DMS79 treated with DMSO at 0.1 percent for 48 hours (cell line): ENCODE measurements around the gene ACTA2.
A peak's percentile ranks its signal among the peaks of the same experiment; 100 is the strongest.
"Not testable (repeated sequence)": the region's sequence is repeated elsewhere in the genome, so short reads cannot be mapped to it uniquely, and the experiment has no call there.

Experiments
- DNase-seq: peaks from one replicate; lab custom pipeline; 2025; lab: John Stamatoyannopoulos, UW

ACTA2 gene

DNA sequence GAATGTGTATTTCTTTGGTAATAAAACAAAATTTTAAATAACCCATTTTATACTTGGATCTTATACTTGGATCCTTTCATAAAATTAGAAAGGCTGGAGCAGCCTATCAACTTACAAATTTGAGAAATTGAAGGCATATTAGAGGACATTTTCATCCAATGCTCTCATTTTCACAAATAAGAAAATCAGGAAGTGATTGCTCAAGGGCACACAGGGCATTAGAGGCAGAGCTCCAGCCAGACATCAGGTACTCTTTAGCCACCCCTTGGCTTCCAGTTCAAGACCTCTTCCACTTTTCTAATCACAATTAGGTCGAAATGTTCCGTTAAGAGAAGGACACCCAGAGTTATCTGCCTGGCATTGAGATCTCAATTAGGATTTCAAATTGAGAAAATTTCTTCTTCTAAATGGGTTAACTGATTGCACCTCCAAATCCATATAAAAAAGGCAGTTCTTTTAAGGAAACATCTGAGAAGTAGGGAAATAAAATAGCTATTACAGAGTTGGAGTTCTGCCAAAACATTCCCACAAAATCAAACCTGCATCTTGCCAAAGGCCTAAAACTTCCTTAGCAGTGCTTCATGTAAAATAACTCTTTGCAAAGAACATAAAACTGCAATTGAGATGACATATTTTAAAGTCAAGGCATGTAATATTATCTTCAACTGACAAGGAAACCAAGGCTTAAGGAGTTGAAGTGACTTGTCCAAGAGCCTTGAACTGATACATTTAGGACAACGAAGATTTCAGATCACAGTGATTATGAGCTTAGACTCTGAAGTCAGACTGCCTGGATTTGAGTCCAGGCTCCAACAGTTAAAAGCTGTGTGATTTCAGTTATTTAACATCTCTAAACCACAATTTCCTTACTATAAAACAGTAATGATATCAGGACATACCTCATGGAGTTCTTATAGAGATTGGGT, 2.4 kb downstream of the ACTA2 start:
- no peak for DNase-seq

DNA sequence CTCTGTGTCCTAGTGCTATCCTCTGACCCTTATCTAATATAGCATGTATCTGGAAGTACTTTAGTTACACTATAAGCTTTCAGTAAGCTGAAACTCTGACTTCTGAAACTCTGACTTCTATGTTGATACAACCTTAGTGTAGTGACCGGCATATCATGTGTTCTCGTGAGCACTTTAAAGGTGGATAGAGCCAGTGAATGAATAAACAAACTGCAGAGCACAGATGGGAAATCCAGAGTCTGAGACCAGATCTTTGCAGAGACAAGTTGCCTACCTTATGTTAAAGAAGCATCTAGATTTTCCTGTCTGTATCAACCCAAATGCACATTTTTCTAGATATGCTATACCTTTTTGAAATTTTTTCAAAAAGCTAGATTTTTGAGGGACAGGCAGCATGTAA, 3.5 kb downstream of the ACTA2 start:
- DNase-seq = no peak

DNA sequence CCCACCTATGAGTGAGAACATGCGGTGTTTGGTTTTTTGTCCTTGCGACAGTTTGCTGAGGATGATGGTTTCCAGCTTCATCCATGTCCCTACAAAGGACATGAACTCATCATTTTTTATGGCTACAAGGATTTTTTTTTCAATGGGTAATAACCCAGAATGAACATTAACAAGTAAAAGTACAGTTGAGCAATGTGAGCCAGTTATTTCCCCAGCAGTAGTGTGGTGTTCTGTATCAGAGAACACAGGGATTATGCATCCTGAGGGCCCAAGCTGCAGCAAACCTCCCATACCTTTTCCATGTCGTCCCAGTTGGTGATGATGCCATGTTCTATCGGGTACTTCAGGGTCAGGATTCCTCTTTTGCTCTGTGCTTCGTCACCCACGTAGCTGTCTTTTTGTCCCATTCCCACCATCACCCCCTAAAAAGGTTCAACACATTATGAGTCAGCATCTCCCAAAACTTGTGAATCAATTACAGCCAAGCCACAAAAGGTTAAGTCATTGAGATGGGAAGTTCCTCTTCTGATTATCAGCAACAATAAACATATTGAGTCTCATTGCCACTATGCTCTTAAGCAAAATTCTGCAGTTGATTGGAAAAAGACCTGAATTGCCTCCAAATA, 5.5 kb downstream of the ACTA2 start:
- DNase-seq = no peak

DNA sequence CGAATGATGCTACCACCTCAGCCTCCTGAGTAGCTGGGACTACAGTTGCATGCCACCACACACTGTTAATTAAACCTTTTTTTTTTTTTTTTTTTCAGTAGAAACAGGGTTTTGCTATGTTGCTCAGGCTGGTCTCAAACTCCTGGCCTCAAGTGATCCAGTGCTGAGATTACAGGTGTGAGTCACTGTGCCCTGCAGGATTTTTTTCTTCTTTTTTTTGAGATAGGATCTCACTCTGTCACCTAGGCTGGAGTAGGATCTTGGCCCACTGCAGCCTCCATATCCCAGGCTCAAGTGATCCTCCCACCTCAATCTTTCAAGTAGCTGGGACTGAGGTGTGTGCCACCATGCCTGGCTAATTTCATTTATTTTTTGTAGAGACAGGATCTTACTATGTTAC, 6.4 kb downstream of the ACTA2 start:
- DNase-seq = no peak

DNA sequence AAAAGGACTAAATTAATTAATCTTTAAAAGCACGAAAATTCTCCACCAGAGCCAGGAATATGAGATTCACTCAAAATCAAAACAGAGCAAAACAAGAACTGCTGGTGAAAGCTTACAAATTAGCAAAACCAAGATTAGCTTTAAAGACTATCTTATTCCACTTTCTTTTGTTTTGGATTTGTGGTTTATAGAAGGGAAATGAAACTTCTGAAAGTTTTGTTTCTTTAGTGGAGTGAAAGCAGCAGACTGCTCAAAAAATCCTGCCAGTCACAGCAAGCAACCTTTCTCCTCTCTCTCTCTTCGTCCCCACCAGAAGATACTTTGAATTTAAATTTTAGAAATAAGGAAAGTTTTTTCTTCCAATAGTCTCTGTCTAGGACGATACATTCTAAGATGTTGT, 7.8 kb downstream of the ACTA2 start:
- no peak for DNase-seq

DNA sequence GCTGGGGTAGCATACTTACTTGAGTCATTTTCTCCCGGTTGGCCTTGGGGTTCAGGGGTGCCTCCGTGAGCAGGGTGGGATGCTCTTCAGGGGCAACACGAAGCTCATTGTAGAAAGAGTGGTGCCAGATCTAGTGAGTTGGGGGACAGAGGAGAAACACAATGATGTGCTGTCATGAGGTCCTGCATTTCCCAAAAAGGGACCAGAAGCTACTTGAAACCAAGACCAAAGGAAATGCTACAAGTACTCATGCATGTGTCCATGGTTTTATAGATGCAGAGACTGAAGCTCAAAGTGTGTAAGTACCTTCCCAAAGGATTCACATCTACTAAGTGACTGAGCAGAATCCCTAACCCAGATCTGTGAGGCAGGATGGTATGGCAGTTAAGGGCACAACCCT, 8.8 kb downstream of the ACTA2 start:
- DNase-seq = no peak

DNA sequence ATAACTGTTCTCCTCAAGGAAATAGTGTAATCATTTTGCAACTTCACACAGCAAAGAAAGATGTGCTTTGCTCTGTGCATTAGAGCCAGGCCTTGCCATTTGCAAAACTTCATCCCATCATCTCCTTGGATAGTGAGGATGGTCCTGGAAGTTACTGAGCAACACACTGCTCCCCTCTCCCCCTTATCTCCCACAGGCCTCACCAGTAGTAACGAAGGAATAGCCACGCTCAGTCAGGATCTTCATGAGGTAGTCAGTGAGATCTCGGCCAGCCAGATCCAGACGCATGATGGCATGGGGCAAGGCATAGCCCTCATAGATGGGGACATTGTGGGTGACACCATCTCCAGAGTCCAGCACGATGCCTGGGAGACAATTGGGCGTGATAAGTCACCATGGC, 11.5 kb downstream of the ACTA2 start:
- no peak for DNase-seq

DNA sequence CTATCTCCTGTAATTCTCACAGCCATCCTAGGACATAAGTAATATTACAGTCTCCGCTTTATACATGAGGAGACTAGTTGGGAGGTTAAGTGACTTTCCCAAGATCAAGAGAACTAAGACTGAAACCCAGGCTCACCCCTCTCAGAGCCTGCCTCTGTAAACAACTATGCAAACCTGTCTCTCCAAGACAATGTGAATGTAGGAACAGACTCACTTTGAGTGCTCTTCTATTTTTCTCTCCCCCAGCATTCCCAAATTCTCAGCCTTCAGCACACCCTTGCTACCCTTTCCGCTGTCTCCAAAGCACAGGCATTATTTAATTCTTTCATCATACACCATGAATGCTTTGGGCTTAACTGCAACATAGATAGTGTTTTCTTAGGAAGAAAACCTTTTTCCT, 13.6 kb downstream of the ACTA2 start:
- no peak for DNase-seq

DNA sequence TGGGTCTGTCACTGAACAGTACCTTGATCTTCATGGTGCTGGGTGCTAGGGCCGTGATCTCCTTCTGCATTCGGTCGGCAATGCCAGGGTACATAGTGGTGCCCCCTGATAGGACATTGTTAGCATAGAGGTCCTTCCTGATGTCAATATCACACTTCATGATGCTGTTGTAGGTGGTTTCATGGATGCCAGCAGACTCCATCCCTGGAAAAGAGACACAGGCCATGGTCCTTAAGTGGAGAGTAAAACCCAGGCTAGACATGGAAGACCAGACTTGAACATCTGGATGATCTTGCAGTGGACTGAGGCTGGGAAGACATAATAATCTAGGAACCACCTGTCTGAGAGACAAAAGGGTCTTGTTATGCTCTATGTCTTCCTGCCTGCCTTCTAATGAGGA, 14.5 kb downstream of the ACTA2 start:
- DNase-seq = no peak

DNA sequence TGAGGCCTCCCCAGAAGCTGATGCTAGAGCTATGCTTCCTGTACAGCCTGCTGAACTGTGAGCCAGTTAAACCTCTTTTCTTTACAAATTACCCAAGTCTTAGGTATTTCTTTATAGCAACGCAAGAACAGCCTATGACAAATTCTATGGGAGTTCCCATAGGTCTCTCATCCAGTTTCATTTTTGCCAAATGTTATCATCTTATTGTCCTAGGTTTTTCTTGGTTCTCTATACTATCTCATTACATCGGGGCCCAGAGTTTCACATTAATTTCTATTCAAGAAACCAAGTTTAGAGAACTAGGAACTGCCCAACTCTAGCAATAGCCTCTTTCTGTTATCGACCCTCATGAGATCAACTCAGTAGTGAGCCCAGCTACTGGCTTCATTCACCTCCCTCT, 15.9 kb downstream of the ACTA2 start:
- DNase-seq = no peak

DNA sequence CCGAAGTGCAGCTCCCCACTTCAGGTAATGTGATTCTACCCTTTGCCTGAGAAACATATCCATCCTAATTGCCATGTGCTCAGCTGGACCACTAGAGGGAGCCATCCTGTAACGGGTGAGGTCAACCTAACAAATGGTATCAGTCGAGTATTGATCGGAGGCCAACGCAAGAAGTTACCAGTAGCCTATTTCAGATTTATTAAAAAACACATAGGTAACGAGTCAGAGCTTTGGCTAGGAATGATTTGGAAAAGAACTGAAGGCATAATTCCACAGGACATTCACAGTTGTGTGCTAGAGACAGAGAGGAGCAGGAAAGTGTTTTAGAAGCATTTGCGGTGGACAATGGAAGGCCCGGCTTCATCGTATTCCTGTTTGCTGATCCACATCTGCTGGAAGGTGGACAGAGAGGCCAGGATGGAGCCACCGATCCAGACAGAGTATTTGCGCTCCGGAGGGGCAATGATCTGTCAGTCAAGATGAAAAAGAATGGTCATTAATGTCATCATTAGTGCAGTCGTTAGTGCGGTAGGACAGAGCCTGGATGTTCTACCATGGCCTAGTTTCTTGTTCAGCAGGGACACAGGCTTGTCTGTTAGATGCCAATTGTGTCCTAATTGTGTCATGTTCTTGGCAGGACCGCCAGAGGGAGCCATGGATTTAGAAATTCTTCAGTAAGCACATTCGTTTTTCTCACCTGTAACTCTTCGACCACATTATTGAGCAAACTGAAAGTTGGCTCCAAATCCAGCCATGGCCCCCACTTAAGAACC, 17.5 kb downstream of the ACTA2 start:
- DNase-seq = peak; percentile 40

DNA sequence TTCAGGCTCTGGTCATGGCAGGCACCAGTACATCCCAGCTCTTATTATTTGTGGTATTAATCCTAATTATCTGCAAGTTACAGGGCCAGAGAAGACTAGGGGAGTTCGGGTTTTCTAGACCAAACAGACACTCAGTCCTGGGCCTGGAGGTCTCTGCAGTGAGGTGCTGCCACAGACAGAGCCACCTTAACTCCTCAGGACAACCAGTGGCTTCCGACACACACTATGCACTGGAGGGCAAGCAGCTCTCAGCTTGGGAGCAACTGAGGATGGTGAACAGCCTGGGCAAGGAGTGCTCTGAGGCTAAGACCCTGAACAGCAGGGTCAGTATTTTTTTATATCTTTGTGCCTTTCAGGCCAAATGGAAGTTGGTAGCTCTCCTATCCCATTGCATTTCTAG, 19.0 kb downstream of the ACTA2 start:
- no peak for DNase-seq

DNA sequence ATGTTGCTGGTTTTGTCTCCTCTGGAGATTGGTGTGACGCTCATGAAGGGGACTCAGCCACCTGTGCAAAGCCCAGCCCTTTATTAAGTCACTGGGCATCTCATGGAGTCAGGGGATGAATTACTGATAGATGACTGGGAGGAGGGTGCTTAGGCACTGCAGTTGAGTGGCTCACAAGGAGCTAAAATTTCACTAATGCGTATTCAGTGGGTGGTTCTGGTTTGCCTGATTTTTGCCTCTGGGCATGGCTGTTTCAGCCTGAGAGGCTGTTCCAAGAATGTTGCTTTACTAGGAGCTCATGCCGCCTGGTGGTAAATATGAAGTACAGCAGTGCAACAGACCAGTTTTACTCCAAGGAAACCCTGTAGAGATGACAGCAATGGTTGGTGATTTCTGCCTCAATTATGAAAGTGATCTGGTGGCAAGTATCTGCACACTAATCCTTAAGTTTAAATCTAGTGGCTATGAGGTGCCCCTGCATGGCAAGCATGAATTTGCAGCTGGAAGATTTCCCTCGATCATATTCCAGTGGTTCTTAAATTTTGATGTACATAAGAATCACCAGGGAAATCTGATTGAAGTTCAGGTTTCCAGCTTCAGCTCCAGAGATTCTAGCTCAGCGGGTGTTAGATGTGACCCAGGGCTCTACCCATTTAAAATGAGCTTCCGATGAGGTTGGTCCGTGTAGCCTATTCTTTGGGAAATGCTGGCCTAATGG, 19.9 kb downstream of the ACTA2 start:
- peak; percentile 85 for DNase-seq

DNA sequence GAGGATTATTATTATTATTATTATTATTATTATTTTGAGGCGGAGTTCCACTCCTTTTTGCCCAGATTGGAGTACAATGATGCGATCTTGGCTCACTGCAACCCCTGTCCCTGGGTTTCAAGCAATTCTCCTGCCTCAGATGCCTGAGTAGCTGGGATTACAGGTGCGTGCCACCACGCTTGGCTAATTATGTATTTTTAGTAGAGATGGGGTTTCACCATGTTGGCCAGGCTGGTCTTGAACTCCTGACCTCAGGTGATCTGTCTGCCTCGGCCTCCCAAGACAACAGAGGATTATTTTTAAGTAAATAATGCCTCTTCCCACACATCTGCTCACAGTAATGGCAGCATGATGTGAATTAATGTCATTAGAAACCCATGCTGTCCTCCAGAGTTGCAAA, 20.5 kb downstream of the ACTA2 start:
- not testable (repeated sequence) for DNase-seq

DNA sequence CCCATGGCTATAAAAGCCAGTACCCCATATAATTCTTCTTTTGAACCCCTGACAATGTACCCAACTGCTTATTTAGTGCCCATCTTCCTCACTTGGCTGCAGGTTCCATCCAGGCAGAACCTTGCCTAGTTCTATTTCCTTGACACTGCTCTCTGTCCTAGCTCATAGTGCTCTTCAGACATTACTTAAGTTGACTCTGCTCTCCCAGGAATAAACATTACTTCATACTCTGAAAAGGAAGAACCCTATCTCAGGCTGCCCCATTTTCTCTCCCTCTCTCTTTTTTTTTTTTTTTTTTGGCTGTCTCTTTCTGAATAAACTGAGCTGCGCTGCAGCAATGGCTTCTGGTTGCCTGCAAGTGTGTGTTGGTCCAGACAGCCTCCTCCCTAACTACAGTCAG, 21.0 kb downstream of the ACTA2 start:
- no peak for DNase-seq

DNA sequence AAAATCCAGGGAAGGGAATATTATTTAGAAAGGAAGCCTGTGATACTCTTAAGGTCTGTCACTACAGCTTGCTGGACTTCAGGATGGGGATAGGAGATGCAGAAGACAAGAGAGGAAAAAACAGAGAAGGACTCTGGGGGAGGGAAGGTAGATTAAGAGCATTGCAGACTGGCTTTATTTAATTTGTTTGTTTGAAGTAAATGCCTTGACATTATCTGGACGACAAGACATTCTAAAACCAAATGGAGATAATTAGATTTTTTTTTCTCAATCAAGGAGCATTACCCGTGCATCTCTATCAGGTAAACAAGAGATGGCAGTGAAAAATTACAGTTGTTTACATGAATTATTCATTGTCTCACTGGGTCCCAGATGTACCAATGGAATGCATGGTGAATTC, 24.3 kb downstream of the ACTA2 start:
- no peak for DNase-seq

DNA sequence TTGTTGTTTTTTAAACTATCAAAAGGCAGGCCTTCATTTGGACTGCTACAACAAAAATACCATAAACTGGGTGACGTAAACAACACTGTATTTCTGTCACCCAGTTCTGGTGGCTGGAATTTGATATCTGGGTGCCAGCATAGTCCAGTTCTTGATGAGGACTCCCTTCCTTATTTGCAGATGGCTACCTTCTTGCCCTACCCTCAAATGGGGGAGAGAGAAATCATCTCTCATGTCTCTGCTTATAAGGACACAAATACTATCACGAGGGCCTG, 25.2 kb downstream of the ACTA2 start:
- DNase-seq = no peak

DNA sequence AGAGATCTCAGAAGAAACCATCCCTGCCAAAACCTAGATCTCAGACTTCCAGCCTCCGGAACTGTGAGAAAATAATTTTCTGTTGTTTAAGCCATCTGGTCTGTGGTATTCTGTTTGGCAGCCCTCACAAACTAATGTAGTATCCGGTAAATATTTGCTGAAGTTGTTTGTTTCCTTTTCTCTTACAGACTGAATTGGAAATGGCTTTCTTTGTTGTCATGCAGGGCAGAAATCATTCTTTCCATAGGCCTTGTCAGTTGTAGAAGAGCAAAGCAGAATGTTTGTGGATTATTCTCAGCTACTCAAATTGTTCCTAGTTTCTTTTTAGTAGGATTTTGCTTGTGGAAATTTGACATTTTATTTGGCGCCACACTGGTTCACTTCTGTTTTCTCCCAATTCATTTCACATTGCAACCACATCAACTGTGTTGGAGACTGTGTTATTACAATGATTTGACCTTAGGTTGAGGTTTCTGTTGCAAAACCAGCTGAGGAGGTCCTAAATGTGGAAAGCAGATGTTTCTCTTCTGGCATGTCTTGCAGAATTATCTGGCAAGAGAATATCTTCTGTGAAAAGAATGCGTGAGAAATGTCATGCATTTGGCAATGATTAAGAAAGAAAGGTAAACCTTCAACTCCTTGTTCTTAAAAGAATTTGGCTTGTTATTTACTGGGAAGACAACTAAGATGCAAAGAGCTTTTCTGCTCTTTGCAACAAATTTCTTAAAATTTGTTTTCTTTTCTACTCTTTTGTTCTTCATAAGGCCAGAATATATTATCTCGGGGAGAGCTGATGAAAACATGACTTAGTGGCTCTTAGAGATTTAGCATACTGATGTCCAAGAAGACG, 25.8 kb downstream of the ACTA2 start:
- peak; percentile 35 for DNase-seq

DNA sequence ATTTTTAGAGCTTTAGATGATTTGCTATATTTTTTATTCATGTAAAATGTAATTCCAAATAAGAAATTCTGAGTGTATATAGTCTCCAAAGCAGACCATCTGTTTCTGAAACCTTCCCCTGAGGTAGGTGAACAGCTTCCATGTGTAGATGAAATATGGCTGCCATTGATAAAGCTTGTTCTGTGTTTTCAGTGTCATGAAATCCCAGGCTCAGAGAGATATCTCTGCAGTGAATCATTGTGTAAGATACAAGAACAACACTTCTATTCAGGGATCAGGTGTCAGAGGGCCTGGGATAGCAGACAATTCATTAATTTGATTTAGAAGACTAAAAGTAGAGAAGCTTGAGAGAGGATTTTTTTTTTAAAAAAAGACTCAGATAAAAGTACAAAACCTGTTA, 29.1 kb downstream of the ACTA2 start:
- DNase-seq = no peak

DNA sequence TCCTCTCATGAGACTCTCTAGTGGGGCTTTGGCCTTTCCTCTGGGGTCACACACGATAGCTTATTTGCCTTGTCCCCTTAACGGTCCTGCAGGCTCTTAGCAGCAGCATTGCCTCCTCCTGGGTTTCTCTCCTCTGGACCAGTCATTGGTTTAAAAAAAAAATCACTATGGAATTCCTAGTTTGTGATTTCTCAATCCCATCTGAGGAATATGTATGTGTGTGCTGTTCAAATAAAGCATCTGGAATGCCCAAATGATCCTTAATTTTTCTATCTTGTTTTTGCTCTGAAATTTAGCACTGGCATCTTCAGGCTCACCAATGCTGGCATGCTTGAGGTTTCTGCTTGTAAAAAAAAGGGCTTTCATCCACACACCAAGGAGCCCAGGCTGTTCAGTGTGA, 30.5 kb downstream of the ACTA2 start:
- DNase-seq = no peak

DNA sequence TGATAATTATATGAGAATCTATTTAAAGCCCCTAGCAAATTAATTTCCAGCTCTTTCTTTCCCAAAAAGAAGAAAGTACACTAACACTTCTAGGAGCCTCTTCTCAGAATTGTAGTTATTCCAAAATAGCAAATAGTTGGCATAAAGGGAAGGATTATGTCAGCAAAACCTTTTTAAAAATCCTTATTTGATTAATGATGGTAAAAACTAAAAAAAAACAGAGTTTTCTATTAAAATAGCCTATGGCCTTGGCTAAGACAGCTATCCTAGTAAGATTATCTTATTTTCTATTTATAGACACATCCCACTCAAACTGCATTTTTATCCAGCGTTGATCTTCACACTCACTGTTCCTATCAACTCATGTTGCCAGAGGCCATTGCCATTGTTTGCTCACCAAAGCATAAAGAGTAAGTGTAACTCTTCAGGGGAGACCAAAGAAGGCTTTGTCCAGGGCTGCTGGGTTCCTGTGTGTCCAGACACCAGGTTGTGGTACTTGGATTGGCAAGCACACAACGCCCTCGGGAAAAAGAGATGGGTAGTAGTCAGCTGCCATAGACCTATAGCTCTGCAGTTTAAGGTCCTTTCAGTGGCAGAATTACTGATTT, 31.5 kb downstream of the ACTA2 start:
- no peak for DNase-seq
